Inferior parietal cortex (tissue), 1 donor: ENCODE measurements around the gene CNNM2.
"Not testable (repeated sequence)": the region's sequence is repeated elsewhere in the genome, so short reads cannot be mapped to it uniquely, and the experiment has no call there.

Experiments
- DNase-seq: peaks from one replicate; pipeline ENCODE4 v3.0.0-alpha.2; 2016; ENCODE audit errors: extremely low spot score

The CNNM2 gene

GRCh38 chr10:103040418-103040817, 122.3 kb downstream of the CNNM2 start:
- no peak for DNase-seq

DNA sequence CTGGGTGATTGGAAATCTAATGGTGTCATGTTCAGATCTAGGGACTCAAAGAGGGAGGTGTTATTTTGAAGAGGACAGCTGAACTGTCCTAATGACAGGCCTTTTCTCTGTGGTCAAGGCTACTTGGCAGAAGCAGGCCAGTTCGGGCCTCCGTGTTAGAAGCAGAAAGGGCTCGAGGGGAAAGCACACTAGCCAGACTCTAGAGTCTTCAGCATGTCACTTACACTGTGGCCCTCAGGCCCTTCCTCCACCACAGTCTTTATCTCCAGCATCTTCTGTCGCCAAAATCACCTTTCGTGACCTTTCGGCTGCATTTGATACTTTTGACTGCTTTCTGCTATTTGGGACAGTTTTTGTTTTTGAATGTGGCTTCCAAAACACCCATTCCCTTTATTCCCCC, 123.3 kb downstream of the CNNM2 start:
- DNase-seq, result no peak

DNA sequence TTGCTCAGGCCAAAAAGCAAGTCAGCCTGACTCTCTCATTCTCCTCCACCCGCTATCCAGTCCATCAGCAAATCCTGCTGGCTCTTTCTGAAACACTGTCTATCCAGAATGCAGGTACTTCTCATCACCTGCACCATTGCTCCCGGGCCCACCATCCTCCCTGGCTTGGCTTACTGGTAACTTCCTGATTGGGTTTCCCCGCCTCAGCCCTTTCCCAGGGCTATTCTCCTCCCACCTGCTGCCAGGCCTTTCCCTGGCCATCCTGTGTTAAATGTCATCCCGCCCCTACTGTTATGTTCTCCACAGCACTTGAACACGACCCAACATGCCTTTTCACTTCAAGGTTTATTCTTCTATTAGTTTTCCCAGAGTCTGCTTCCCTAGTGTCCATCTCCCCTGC, 124.0 kb downstream of the CNNM2 start:
- no peak for DNase-seq

DNA sequence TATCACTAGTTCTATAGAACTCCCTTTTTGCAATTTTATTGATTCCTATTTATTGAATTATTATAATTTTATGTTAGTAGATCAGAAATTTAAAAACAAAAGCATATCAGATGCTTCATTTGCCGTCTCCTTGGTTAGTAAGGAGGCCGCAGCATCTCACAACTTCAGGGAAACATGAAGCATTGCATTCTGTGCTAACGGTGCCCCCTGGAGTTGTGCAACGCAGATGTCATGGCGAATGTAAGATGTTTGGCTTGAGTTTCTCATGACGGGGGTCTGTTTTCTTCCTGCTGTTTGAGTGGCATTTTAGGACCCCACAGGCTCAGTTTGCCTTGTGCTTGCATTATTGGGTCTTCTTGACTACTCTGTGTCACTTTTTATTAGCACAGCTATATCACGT, 124.8 kb downstream of the CNNM2 start:
- DNase-seq, result no peak

GRCh38 chr10:103044942-103045489, 126.9 kb downstream of the CNNM2 start:
- DNase-seq, result no peak

GRCh38 chr10:103045961-103046360, 127.9 kb downstream of the CNNM2 start:
- no peak for DNase-seq

DNA sequence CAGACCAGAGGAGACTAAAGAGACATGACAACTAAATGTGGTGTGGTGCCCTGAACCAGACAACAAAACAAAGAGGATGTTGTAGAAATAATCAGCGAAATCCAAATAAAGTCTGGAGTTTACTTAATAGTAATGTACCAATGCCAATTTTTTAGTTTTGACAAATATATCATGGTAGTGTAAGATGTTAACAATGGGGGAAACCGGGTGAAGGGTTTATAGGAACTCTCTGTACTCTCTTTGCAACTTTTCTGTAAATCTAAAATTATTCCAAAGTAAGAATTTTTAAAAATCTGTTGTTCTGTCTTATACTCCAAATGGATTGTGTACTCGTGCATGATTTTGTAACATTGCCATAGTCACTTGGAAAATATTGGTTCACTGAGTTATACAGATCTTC, 129.3 kb downstream of the CNNM2 start:
- no peak for DNase-seq

- DNase-seq, result no peak
Observed at GRCh38 chr10:103049237-103049636, 131.1 kb downstream of the CNNM2 start.

- peak; percentile 59 for DNase-seq
Observed at GRCh38 chr10:103053659-103054581, 135.8 kb downstream of the CNNM2 start.

GRCh38 chr10:103054621-103055020, 136.5 kb downstream of the CNNM2 start:
- no peak for DNase-seq

DNA sequence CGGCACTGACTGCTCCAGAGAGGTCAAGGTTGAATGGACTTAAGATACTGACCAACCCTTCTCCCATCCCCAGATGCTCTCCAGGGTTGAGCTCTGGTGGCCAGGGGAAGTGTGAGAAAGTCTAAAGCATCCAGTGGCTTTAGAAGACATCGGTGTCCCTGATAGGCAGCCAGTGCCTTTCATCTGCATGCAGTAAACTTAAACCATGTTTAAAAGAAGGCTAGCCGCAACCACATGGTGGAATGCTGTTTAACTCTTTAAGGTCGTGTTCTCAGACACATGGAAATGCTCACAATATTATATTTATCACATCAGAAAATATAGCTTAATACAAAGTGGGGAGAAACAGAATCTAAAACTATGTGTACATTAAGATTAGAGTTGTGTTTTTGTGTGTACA, 137.0 kb downstream of the CNNM2 start:
- DNase-seq, result no peak

DNA sequence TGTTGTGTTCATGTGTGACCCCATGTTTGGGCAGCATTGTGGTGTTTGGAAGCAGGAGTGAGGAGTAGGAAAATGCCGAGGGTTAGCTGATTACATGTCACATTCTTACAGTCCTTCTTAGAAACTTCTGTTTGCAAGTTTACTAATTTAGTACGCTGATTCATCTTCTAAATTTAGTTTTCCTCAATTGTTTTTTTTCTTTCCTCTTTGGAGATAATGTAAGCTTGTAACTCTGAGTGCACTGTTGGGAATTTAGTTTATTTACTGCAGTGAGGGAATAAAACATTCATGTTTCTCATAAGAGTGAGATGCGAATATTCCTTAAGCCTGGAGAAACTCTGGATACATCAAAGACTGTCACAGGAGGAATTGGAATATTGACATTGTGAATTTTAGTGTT, 139.9 kb downstream of the CNNM2 start:
- no peak for DNase-seq

- no peak for DNase-seq
Observed at GRCh38 chr10:103060575-103060974, 142.5 kb downstream of the CNNM2 start.

GRCh38 chr10:103062854-103063590, 144.9 kb downstream of the CNNM2 start:
- DNase-seq, result peak; percentile 40

- no peak for DNase-seq
Observed at GRCh38 chr10:103064956-103065355, 146.9 kb downstream of the CNNM2 start.

DNA sequence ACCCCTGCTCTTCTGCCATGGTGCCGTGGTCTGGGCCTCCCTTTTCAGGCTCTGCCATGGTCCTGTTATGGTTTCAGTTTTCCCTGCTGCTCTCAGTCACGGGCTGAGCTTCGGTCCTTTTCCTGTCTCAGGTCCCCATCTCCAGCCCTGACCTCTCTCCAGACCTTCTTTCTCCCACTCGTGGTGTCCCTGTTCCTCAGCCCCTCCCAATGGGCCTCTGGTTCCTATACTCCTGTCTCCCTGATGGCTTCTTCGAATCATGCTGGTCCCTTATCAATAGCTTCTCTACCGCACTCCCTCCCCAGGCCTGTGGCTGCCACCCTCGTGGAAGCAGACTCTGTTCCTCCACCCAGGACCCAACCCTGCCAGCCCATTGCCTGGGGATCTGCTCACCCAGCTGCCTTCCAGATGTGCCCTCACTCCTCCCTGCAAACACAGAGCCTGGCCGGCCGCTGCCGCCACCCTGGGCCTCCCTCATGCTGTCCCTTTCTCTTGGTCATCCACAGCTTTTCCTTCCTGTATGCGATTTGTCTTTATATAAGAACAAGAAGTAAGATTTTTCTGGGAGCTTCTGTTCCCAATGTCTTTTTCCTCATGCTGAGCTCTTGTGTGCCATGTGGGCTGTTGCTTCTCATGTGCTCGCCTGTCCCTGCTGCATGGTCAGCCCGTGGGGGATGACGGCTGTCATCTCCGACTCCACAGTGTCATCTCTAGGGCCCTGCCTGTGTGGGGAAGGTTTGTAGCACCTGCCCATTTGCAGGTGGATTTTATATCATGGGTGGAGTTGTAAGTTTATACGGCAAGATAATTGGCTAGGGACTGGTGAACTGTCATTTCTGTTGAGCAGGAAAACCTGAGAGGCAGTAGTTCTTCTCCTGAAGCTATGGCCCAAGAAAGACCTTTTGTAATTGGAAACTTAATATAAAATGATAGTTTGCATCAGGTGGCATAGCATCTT, 148.3 kb downstream of the CNNM2 start:
- no peak for DNase-seq

GRCh38 chr10:103067099-103067477, 149.0 kb downstream of the CNNM2 start:
- DNase-seq, result not testable (repeated sequence)

DNA sequence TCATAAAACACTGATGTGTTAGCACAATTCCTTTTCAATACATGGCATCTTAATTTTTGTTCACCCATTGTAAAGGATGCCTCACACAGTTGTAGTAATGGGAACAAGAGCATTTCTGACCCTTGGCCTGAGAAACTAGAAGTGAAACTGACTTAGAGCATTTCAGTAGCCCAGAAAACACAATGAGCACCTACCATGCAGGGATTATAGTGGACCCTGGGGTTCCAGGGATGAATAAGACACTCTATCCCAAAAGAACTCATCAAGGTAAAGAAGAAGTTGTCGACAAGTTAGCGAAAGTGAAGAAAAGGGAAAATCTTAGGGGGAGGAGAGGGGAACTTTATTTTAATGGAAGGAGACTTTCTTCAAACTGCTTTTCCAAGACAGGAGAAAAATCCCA, 149.4 kb downstream of the CNNM2 start:
- DNase-seq, result no peak

GRCh38 chr10:103067956-103068355, 149.9 kb downstream of the CNNM2 start:
- no peak for DNase-seq

- DNase-seq, result peak; percentile 54
Observed at GRCh38 chr10:103069453-103070331, 151.6 kb downstream of the CNNM2 start.

DNA sequence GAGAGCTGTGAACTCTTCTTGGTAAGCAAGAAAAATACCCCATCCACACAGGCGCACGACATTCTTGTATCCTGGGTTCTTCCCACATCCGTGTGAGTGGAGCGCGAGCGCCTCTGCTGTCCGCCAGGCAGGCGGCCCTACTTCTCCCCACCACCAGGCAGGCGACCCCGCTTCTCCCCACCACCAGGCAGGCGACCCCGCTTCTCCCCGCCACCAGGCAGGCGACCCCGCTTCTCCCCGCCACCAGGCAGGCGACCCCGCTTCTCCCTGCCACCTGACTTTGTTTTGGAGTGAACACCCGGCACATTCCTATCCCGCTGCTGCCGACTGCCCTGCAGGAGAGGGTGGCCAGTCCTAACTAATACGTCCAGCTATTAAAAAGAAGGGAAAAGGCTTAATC, 154.2 kb downstream of the CNNM2 start:
- DNase-seq, result no peak
